ENCODE measurements around the gene FBXO9. TPM values are rescaled to one million over a fixed set of nuclear protein-coding genes. Genes with fewer than 3 reads are reported as not detected.

Gene FBXO9
- polyA plus RNA-seq, 3 donors, result 47.7 to 105 (median 61.5) TPM

GRCh38 chr6:53041356-53041755 lies 23.8 kb upstream of the FBXO9 start:
- peaks cover 43 to 49% of the 10 kb centered on the region in 2 donors for H3K36me3 Mint-ChIP-seq
- Histone ChIP-seq H3K27me3 (ENCODE audit: control insufficient read depth in 2 of 2, insufficient read depth in 2 of 2, low read length in 2 of 2) (no peaks in the 10 kb centered on the region), H3K4me2 (replicated peaks; ENCODE audit: extremely low read depth, low read length, poor library complexity, severe bottlenecking) (no peak overlapping the region), H3K36me3 (replicated peaks in 1 of 2; ENCODE audit: control insufficient read depth in 1 of 2, insufficient read depth in 2 of 2, low read length in 2 of 2) (peaks cover 28 to 51% of the 10 kb centered on the region in 2 donors), H3K4me3 (replicated peaks in 1 of 3; ENCODE audit: low read depth in 2 of 3, low read length in 3 of 3) (no peak overlapping the region), H3K9me3 (replicated peaks in 1 of 2; ENCODE audit: control insufficient read depth in 1 of 2, insufficient read depth in 1 of 2, low read length in 2 of 2) (no peaks in the 10 kb centered on the region), H2AFZ (ENCODE audit: insufficient read depth, low read depth, low read length, poor library complexity, severe bottlenecking) (no peak overlapping the region), H3K4me1 (ENCODE audit: control insufficient read depth in 1 of 2, insufficient read depth in 2 of 2, low read length in 2 of 2) (no peaks in the 10 kb centered on the region), H4K20me1 (ENCODE audit: insufficient read depth, low read length) (no peaks in the 10 kb centered on the region), H3K9ac (ENCODE audit: insufficient read depth, low read length, poor library complexity, severe bottlenecking) (no peak overlapping the region), H3K79me2 (ENCODE audit: insufficient read depth, low read length) (no peaks in the 10 kb centered on the region), H3K27ac (ENCODE audit: low read depth in 1 of 2, low read length in 2 of 2) (no peak overlapping the region)
- no peak for DNase-seq
- no peak for TF ChIP-seq CTCF (IDR thresholded peaks at IDR 0.05)
- no peaks in the 10 kb centered on the region for H3K9me3 Mint-ChIP-seq
- no peak overlapping the region for H3K4me3 Mint-ChIP-seq
- intact Hi-C loops (cut with micrococcal nuclease), result no loop called here
- 100% methylated on average over 1 of the region's 4 CpGs for WGBS (ENCODE audit: insufficient coverage)
- no peaks in the 10 kb centered on the region for H3K4me1 Mint-ChIP-seq
- peaks cover 0 to 3% (median 0%) of the 10 kb centered on the region in 3 donors for H3K27me3 Mint-ChIP-seq (ENCODE audit: low read depth in 3 of 3)
- H3K27ac Mint-ChIP-seq, result no peak overlapping the region

GRCh38 chr6:53042112-53042511 lies 23.1 kb upstream of the FBXO9 start:
- 100% methylated on average over 2 of the region's 4 CpGs for WGBS (ENCODE audit: insufficient coverage)
- Mint-ChIP-seq H3K9me3 (peaks cover 0 to 2% (median 0%) of the 10 kb centered on the region in 7 donors), H3K4me1 (no peaks in the 10 kb centered on the region), H3K27me3 (ENCODE audit: low read depth in 3 of 3) (peaks cover 2 to 6% (median 2%) of the 10 kb centered on the region in 3 donors), H3K27ac (no peak overlapping the region), H3K4me3 (no peak overlapping the region), H3K36me3 (peaks cover 43 to 51% of the 10 kb centered on the region in 2 donors)
- H4K20me1 ChIP-seq (ENCODE audit: insufficient read depth, low read length), result peaks cover 3% of the 10 kb centered on the region
- no peak for TF ChIP-seq CTCF (IDR thresholded peaks at IDR 0.05)
- intact Hi-C loops (cut with micrococcal nuclease), result no loop called here
- no peaks in the 10 kb centered on the region for H3K9me3 ChIP-seq (replicated peaks in 1 of 2; ENCODE audit: control insufficient read depth in 1 of 2, insufficient read depth in 1 of 2, low read length in 2 of 2)
- H3K27ac ChIP-seq (ENCODE audit: low read depth in 1 of 2, low read length in 2 of 2), result no peak overlapping the region
- no peak overlapping the region for H3K9ac ChIP-seq (ENCODE audit: insufficient read depth, low read length, poor library complexity, severe bottlenecking)
- no peaks in the 10 kb centered on the region for H3K4me1 ChIP-seq (ENCODE audit: control insufficient read depth in 1 of 2, insufficient read depth in 2 of 2, low read length in 2 of 2)
- H3K27me3 ChIP-seq (ENCODE audit: control insufficient read depth in 2 of 2, insufficient read depth in 2 of 2, low read length in 2 of 2), result no peaks in the 10 kb centered on the region
- no peaks in the 10 kb centered on the region for H3K79me2 ChIP-seq (ENCODE audit: insufficient read depth, low read length)
- DNase-seq, result no peak
- no peak overlapping the region for H3K4me2 ChIP-seq (replicated peaks; ENCODE audit: extremely low read depth, low read length, poor library complexity, severe bottlenecking)
- peaks cover 28 to 47% of the 10 kb centered on the region in 2 donors for H3K36me3 ChIP-seq (replicated peaks in 1 of 2; ENCODE audit: control insufficient read depth in 1 of 2, insufficient read depth in 2 of 2, low read length in 2 of 2)
- no peak overlapping the region for H2AFZ ChIP-seq (ENCODE audit: insufficient read depth, low read depth, low read length, poor library complexity, severe bottlenecking)
- no peak overlapping the region for H3K4me3 ChIP-seq (replicated peaks in 1 of 3; ENCODE audit: low read depth in 2 of 3, low read length in 3 of 3)

All from CD14-positive monocyte (primary cell).